GM12891 (cell line): ENCODE measurements around the gene PRRG3.

ENCODE experiments used
- PAX5 ChIP-seq: IDR thresholded peaks from 2 replicates; pipeline ENCODE4 v1.6.1; 2011; ENCODE audit warnings: low read length, moderate library complexity, mild to moderate bottlenecking; ENCODE audit not compliant: insufficient read depth, severe bottlenecking
- POLR2A ChIP-seq: IDR thresholded peaks from 2 replicates; pipeline ENCODE4 v1.6.1; 2011; ENCODE audit warnings: low read depth, low read length, control low read depth
- SPI1 ChIP-seq: IDR thresholded peaks from 2 replicates; pipeline ENCODE4 v1.6.1; 2011; ENCODE audit warnings: low read depth, low read length, control low read depth

- TF ChIP-seq POLR2A (no peak), PAX5 (no peak), SPI1 (no peak)
These were observed 15.2 kb downstream of the PRRG3 start for GRCh38 chrX:151710457-151710856.
